NCI-H146 treated with DMSO at 0.1 percent for 48 hours (cell line): ENCODE measurements around the gene SEPTIN12.
A peak's percentile ranks its signal among the peaks of the same experiment; 100 is the strongest.
"Not testable (repeated sequence)": the region's sequence is repeated elsewhere in the genome, so short reads cannot be mapped to it uniquely, and the experiment has no call there.

Experiments
- DNase-seq: peaks from one replicate; lab custom pipeline; 2025; ENCODE audit not compliant: unreplicated experiment; lab: John Stamatoyannopoulos, UW

Gene SEPTIN12

GRCh38 chr16:4760221-4760910, 27.8 kb downstream of the SEPTIN12 start:
- no peak for DNase-seq

DNA sequence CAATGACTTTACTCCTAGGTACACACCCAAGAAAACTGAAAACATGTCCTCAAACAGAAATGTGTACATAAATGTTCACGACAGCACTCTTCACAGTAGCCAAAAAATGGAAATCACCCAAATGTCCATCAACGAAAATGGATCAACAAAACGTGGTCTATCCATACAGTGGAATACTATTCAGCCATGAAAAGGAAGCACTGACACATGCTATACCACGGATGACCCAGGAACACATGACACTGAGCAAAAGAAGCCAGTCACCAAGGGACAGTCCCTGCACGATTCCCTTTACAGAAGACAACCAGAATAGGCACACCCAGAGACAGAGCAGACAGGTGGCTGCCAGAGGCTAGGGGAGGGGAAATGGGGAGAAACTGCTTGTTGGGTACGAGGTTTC, 32.5 kb downstream of the SEPTIN12 start:
- no peak for DNase-seq

DNA sequence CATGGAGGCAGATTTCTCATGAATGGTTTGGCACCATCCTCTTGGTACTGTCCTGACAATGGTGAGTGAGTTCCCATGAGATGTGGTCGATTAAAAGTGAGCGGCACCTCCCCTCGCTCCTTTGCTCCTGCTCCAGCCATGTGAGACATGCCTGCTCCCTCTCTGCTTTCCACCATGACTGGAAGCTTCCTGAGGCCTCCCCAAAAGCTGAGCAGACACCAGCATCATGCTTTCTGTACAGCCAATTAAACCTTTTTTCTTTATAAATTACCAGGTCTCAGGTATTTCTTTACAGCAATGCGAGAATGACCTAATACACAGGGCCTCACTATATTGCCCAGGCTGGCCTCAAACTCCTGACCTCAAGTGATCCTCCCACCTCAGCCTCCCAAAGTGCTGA, 33.3 kb downstream of the SEPTIN12 start:
- DNase-seq = no peak

DNA sequence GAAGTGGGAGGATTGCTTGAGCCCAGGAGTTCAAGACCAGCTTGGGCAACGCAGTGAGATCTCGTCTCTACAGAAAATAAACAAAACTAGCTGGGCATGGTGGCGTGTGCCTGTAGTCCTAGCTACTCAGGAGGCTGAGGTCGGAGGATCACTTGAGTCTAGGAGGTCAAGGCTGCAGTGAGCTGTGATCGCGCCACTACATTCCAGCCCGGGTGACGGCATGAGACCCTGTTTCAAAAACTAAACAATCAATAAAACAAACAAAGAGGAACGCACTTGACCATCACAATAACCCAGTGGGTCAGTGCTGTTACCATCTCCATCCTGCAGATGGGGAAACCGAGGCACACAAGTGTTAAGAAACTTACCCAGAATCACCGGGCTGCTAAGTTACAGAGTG, 34.9 kb downstream of the SEPTIN12 start:
- DNase-seq = no peak

- no peak for DNase-seq
Observed at GRCh38 chr16:4752351-4753100, 35.6 kb downstream of the SEPTIN12 start.

- no peak for DNase-seq
Observed at GRCh38 chr16:4750896-4751295, 37.2 kb downstream of the SEPTIN12 start.

GRCh38 chr16:4749700-4750257, 38.4 kb downstream of the SEPTIN12 start:
- DNase-seq = no peak

DNA sequence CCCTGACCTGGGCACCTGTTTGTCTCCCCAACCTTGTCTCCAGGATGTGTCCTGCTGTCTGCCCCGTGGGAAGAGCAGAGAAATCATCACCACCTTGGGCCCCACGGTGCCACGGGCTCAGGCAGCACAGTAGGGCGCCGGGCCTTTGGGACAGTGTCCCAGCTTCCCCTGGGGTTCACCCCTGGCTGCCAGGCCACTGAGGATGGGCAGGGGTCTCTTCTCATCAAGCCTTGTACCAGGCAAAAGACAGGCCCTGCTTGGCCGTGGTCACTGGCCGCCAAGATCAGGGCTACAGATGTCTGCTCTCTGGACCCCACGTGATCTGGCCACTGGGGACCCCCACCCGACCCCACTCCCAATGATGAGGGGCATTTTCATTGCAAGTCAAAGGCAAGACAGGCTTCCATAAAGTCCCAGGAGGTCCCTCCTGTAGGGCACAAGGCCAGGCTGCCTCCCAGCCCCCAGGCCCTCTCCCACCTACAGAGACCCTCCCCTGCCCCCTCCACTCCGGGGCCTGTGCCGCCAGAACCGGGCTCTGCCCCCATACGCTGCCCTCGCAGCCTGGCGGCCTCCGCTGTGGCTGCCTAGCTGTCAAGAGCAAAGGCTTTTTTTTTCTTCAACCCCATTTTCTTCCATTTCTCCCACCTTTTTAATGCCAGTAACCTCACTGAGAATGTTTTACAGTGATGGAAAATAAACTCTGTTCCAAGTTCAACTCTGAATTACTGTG, 39.3 kb downstream of the SEPTIN12 start:
- DNase-seq = no peak

DNA sequence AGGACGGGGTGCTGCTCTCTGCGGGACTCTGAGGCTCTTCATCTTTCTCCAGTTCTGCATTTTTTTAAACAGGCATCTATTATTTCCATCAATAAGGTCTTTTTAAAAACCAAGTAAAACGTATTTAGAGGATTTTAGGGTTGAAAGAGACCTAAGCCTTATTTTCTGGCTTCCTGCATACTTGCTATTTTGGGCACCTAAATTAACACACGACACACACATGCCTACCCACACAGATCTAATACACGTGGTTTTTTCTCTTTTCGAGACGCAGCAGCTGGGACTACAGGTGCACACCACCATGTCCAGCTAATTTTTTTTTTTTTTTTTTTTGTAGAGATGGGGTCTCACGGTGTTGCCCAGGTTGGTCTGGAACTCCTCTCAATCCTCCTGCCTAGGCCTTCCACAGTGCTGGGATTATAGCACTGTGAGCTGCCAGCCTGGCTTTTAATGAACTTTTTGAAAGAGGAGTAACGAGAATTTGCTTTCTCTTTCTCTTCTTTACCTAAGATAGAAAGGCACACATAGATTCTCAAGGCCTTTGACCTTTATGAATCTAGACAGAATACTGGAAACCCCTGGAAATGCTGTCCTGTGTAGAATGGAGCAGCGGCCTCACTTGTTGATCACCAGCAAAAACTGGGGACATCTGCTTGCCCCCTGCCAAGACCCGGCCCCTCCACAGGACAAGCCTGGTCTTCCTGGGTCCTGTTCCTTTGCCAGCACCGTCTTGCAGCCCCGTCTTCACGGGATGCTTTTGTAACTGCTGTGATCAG, 40.1 kb downstream of the SEPTIN12 start:
- no peak for DNase-seq

DNA sequence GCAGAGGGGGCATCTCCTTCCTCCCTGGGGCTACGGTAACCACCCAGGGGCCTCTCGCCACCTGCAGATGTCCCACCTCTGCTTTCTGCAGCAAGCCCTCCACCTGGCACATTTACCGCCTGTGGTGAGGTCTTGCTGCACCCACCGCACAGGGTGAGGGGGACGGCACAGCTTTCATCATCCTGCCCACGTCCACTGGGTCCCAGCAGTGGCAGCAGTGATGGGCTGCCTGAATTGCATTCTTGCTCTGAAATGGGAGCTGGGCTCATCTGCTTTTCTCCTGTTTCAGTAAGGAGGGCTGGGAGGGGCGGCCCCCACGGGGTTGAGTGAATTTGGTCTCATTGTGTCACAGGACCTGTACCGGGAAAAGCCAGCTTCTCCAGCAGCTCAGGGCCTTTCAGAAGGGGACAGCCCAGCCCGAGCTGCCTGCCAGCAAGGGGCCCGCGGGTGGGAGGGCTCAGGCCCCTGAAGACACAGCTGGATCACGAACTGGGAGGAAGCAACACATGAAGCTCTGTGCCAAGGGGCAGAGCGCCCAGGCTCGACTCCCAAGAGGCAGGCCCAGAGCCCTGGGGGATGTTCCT, 41.1 kb downstream of the SEPTIN12 start:
- DNase-seq = no peak

- no peak for DNase-seq
Observed at GRCh38 chr16:4746215-4746614, 41.9 kb downstream of the SEPTIN12 start.

DNA sequence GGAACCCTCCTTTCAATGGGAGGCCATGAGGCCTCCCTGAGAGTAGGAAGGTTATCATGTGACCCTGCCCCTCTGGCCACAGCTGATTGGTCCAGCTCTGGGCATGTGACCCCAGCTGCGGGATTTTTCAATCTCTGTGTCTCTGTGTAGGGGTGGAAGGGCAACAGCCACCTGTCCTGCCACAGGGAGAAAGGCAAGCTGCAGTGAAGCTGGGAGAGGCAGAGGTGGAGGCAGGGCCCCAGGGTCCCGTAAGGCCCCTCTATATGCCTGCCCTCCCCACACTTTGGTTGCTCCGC, 42.9 kb downstream of the SEPTIN12 start:
- DNase-seq = no peak

GRCh38 chr16:4744555-4745273, 43.4 kb downstream of the SEPTIN12 start:
- no peak for DNase-seq

- DNase-seq = no peak
Observed at GRCh38 chr16:4743226-4743878, 44.8 kb downstream of the SEPTIN12 start.

GRCh38 chr16:4738370-4738769, 49.8 kb downstream of the SEPTIN12 start:
- not testable (repeated sequence) for DNase-seq

DNA sequence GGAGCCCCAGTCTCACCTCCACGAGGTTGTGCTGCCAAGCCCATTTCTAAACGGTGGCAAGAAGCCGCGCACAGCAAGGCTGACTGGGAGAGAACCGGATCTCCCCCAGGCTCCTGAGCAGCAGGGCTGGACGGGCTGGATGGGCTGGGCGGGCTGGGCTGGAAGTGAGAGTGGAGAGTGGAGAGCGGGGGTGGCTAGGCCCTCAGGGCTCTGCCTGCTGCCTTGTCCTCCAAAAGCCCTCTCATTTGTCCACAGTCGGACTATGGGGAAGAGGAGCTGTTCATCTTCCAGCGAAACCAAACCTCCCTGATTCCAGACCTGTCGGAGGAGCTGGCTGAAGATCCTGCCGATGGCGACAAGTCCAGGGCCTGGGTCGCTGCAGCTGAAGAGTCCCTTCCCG, 50.6 kb downstream of the SEPTIN12 start:
- DNase-seq = no peak

- no peak for DNase-seq
Observed at GRCh38 chr16:4736546-4736945, 51.6 kb downstream of the SEPTIN12 start.

- DNase-seq = peak; percentile 70
Observed at GRCh38 chr16:4734730-4735535, 53.2 kb downstream of the SEPTIN12 start.
